CD4-positive, alpha-beta T cell treated with Interleukin-1 beta for 1 hour (primary cell): ENCODE data around the gene CNOT1.

Experiments
- DNase-seq, 2 donors: peaks; one replicate each; pipeline ENCODE4 v3.0.0-alpha.2; 2020 to 2022

Gene CNOT1

DNA sequence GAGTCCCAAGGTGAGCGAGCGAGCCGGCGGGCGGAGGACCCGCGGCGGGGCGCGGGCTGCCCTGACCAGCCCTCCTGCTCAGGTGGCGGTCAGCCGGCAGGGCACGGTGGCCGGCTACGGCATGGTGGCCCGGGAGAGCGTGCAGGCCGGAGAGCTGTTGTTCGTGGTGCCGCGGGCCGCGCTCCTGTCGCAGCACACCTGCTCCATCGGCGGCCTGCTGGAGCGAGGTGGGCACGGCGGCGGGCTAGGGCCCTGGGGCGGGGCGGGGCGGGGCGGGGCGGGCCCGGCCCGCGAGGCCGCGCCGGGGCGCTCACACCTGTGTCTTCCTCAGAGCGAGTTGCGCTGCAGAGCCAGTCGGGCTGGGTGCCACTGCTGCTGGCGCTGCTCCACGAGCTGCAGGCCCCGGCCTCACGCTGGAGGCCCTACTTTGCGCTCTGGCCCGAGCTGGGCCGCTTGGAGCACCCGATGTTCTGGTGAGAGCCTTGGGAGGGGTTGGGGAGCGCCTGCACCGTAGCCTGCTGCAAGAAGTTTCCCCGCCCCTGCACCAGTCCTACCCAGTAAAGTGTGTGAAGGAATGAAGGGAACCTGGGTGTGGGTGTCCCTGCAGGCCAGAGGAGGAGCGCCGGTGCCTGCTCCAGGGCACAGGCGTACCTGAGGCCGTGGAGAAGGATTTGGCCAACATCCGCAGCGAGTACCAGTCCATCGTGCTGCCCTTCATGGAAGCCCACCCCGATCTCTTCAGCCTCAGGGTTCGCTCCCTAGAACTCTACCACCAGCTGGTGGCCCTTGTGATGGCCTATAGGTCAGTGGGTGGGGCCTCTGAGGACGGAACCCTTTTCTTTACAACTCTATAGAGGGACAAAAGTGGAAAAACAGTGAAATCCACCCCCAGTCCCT lies 113.5 kb downstream of the CNOT1 start:
- DNase-seq: peak; percentile 32 to 38

DNA sequence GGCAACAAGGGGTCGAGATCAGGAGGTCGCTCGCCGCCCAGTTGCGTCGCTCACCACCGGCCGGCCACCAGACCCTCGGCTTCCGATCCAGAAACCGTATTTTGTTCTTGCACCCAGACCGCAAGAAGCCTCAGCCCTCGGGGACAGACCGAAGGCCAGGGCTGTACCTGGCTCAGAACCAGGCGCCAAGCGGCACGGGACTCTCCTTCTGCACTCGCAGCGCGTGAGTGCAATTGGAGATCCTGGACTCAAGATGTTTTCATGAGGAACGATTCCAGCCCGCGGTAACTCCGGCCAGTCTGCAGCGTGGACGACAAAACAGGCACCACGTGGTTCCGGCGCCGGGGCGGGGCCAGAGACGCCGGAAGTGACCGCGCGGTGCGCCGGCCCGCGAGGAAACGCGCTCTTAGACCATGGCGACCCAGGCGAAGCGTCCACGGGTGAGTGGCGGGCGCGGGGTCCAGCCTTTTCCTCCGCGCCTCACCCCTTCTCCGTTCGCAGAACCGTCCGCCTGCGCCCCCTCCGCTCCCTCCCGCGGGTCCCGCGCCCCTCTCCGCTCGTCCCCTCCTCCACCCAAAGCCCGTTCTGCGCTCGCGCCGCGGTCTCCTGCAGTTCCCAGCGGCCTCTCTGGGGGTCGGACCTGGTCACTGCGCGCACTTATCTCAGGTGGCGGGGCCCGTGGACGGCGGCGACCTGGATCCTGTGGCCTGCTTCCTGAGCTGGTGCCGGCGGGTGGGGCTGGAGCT lies 114.3 kb downstream of the CNOT1 start, which contains the start of gene SETD6:
TSS of gene SETD6 (plus strand) at position 393 of the 746 bp plus-strand sequence. CDS start at position 414, 21 bp downstream.
- peak; percentile 67 to 68 for DNase-seq

DNA sequence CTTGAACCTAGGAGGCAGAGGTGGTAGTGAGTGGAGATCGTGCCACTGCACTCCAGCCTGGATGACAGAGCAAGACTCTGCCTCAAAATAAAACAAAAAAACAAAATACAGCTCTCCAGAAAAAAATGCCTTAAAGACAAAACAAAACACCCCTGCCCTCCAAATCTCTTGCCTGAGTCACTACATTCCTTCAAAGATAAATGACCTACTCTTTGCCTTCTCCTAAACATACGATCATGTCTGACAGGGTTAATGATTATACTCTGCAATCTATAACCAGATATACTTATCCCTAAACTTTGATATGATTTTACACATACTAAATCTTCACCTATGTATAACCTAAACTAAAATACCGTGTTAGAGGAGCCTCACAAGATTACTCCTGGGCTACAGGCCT lies 115.8 kb downstream of the CNOT1 start:
- no peak for DNase-seq

DNA sequence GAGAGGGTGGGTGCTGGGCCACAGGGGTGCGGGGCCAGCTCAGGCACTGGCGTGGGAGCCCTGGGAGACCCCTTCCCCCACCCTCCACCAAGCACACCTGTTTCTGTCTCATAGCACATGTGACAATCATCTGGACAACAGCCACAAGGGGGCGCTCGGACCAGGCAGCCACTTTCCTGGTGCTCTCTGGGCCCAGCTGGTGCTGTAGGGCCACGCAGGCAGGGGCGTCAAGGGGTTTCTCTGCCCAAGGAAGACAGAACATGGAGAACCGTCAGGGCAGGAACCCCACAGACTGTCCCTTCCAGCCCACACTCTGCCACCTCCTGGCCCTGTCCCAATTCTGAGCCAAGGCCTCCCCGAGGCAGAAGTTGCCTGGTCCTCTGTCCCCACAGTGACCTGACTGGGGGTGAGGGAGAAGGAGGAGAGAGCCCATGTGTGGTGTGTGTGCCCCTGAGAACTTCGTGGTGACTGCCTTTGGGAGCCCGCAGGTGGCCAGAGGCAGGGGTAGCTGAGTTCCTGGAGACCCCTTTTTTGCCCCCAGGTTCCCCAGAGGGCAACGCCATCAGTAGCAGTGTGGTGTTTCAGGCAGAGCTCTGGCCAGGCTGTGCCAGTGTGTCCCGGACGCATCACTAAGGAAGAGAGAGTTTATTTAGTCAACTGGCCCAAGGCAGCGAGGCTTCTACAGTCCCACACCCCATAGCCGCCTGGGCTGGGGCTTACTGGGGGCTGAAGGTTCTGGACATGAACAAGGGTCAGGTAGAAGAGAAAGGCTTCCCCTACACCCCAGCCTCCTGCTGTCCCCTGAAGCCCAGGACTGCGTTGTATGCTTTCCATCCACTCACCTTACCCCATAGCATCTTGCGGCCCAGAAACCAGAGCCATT lies 117.5 kb downstream of the CNOT1 start:
- peak; percentile 76 to 82 for DNase-seq

DNA sequence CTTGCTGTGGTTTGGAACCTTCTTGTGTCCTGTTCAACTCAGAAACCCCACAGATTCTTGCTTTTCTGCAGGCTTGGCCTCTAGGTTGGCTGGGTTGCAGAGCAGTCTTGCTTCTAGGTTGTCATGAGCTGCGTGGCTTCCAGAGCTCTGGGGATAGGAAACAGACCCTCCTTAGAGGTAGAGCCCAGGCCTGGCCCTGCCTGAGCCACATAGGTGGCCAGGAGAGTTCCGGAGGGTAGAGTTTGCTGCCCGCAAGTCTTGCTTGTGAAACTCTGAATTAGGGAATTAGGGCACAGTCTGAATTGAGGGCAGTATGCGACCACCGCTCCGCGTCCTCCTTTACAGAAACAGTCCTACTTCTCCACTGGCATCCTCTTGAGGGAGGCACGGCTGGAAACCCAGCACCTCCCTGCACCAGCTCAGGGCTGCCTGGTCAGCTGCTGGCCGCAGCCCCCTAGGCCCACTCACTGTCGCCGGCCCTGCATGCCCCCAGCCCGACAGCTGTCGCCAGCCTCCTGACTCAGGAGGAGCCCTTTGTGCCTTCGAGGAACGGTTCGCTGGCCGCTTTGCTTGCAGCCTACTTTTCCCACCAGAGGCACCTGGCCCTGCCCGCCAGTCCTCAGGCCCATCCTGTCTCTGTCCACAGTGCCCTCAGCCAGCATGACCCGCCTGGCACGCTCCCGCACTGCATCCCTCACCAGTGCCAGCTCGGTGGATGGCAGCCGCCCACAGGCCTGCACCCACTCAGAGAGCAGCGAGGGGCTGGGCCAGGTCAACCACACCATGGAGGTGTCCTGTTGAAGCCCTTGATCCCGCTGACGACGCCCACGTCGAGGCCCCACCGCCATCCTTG lies 118.6 kb downstream of the CNOT1 start:
- DNase-seq: no peak

DNA sequence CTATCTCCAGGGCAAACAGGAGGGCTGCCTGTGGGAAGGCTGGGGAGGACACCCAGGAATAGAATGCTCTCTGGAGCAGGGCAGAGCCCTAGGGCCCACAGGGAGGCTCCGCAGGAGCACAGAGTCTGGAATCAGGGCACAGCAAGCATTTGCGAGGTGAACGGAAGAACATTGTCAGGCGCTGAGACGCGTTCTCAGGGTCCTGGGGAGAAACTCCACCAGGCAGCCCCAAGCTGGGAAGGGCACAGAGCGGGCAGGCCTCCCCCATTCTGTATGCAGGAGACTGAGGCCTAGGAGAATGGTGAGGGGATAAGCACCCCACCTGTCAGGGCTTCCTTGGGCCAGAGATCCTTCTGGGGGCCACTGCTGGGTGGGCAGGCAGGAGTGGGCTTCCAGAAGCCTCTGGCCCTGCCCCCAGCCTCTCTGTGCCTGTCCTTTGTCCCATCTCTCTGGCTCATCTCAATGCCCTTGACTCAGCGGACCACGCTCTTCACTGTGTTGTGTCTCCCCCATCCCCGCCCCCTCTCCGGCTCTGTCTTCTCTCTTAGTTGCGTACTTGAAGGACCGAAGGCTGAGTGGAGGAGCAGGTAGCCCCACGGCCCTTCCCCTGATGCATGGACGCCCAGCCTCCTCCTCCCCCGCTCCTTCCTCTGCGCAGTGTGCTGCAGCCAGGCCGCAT lies 119.4 kb downstream of the CNOT1 start:
- DNase-seq: no peak

DNA sequence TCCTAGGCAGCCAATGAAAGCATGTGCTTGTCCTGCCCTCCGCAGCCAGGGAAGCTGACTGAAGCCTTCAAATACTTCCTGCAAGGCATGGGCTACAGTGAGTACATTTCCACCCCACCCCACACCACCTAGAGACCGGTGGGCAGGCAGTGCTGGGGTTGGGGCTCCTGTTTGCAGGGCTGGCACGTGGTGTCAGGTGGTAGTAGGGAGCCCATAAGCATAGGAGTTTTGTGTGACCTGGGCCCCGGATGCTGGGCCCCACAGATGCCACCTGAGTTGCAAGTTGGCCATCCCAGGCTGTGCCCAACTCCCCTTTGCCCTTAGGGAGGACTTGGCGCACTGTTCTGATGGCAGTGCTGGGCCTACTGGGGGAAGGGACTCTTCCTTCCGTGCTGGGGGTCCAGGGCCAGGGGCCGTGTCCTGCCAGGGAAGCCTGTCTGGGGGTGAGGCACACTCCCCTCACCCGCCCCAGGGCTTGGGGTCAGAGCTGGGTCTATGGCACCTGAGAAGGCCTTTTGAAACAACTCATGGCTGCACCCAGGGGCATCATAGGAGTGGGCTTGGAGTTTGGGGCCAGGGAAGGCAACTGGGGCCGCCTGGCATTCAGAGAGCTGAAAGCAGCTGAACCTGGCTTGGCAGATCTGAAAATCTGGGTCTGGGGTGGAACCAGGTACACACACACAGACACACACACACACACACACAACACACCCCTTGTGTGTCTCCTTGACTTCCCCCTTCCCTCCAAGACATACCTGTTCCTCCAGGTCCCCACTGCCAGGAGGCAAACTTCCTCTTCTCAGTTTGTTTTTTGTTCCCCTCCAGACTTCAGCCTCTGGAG lies 120.2 kb downstream of the CNOT1 start:
- no peak for DNase-seq

DNA sequence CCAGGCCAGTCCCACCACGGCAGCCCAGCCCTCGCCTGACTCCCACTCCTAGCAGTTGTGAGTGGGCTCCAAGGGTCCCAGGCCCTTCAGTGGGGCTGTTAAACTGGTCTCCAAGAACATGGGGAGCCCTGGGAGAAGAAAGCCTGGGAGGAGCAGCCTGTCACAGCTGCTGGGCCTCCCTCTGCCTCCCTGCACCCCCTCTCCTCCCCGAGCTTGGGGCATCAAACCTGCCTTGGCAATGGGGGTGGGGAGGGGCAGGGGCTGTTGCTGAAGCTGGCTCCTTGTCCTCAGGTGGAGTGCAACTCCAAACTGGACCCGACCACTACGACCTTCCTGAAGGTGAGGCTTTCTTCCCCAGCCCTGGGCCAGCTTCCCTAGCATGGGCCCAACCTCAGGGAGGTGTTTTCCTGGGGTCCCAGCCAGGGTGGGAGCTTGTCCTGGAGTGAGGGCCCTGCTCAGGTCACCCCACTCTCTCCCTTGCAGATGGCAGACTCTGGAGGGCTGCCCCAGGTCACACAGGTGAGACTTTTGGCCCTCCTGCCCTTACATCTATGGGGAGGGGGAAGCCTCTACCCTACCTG lies 120.9 kb downstream of the CNOT1 start:
- no peak for DNase-seq

DNA sequence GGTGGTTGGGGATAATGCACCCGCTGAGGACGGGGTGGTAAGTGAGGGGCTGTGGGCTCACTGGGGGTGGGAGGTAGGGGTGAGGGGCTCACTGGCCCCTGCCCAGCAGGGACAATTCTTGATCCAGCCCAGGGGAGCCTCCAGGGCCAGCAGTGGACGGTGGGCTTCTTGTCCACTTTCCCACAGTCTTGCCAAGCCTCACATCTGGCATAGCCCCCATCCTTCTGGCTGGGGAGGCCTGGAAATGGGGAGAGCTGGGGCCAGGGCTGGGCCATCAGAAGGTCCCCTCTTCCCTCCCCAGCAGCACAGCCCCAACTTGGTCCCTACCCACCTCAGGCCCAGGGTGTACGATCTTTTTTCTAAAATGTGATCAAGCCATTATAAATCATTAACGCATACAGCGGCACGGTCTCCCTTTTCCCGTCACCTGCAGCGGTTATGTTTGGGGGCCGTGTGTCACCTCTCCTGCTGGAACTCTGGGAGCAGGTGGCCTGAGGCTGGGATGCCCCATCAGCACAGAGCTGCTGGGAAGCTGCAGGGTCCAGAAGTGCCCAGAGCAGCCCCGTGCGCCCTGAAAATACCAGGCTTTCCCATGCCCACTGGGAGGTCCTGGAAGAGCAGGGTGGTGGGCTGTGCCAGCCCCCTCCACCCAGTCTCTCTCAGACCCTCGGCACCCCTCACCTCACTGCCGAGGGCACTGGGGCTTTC lies 121.5 kb downstream of the CNOT1 start:
- DNase-seq: no peak

DNA sequence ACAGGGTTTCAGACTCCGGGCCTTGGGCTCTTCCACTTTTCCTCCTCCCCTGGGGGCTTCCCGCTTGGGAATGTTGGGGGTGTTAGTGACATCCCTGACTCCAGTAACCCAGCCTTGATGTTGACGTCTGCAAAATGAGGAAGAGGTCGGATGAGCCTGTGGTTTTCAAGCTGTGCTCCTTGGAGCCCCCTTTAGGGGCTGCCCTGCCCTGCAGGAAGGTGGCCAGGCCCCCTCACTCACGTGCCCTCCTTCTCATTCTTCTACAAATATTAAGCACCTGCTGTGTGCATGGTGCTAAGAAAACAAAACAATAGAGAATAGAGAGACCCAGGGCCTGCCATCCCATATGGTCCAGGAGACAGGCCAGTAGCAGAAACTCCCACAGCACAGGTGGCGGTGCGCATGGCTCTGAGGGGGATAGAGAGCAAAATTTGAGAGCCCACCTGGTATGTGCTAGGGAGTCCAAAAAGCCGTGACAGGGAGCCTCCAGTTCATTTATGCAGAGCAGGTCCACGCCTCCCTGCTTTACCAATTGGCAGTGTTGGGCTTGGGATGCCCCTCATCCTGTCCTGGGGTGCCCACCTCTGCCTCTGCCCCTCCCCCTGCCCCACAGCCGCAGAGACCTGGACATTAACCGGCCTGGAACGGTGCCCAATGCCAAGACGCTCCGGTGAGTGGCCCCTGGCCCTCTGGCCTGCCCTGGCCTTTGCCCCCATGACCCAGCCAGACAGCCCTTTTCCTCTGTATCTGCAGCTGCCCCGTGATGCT lies 122.2 kb downstream of the CNOT1 start:
- DNase-seq: no peak

DNA sequence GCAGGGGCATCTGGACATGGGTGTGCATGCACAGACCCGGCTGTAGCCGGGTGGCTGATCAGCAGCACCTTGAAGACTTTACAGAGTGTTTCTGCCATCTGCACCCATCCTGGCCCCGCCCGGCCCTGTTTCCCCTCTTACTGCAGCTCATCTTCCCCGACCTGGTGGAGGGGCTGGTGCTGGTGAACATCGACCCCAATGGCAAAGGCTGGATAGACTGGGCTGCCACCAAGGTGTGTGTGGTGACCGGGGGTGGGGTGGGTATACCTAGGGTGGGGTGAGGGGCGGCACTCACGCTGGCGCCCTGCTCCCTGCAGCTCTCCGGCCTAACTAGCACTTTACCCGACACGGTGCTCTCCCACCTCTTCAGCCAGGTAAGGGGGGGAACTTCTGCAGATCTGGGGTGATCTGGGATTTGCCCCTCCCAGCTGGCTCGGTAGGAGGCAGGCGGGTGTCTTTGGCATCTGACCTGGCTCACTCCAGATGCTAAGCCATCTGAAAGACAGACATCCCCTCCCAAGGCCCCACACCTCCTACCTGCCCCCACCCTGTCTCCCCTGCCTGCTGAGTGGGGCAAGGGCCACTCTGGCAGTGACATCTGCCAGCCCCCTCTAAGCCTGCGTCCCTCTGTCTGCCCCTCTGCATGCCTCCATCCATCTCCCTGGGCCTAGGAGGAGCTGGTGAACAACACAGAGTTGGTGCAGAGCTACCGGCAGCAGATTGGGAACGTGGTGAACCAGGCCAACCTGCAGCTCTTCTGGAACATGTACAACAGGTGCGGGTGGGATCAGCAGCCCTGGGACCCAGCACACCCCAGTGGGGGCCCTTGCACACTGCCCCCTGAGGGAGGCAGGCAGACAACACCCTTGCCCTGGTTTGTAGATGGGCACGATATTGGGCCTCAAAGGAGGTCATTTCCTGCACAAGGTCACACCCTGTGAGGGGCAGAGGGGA lies 123.1 kb downstream of the CNOT1 start:
- no peak for DNase-seq

DNA sequence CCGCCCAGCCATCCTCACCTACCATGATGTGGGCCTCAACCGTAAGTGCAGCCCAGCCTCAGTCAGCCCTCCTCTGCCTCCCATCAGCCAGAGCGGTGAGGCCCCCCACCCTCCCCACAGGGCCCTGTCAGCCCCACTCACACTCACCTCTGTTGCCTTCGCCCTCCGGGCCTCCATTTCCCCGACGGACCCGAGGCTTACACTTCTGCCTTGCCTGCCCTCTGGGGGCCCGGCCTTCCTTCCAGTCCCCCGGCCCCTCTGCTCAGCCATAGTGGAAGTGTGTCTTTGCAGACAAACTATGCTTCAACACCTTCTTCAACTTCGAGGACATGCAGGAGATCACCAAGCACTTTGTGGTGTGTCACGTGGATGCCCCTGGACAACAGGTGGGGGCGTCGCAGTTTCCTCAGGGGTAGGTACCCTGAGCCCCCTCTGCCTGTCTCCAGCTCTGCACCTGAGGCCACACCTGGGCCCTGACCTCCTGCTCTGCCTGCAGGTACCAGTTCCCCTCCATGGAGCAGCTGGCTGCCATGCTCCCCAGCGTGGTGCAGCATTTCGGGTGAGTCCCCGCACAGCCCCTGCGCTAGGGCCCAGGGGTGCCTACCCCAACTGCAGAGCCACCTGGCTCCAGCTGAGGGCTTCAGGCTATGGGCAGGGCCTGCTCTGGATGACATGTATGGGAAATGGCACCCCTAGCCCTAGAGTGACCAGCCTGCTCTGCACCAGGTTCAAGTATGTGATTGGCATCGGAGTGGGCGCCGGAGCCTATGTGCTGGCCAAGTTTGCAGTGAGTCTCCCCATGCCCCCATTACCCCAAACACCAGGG lies 125.5 kb downstream of the CNOT1 start:
- DNase-seq: no peak

DNA sequence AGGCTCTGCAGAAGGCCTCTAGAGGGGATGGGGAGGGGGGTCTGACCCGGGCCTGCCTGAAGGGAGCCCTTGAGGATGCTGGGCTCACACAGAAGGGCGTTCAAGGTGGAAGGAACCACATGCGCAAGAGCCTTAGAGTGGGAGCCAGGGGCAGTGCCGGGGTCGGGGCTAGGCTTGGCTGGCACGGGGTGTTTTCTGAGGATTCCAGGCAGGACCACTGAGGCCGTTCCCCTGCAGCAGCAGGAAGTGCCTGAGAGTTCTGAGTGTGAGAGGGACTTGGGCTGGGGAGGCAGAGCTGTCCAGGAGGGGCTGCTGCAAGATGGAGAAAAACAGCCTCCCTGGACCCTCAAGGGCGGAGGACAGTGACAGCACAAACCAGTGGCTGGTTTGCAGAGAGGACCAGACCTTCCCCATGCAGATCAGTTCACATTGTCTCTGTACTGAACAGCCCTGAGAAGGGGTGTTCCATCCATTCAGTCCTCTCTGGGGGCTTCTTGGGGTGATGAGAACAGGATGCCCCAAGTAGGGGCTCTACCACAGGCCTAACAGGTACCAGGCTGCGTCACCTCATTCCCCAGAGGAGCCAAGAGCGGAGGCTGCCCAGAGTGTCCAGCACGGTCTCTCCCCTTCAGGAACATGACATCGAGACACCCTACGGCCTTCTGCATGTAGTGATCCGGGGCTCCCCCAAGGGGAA lies 126.3 kb downstream of the CNOT1 start:
- DNase-seq: no peak

DNA sequence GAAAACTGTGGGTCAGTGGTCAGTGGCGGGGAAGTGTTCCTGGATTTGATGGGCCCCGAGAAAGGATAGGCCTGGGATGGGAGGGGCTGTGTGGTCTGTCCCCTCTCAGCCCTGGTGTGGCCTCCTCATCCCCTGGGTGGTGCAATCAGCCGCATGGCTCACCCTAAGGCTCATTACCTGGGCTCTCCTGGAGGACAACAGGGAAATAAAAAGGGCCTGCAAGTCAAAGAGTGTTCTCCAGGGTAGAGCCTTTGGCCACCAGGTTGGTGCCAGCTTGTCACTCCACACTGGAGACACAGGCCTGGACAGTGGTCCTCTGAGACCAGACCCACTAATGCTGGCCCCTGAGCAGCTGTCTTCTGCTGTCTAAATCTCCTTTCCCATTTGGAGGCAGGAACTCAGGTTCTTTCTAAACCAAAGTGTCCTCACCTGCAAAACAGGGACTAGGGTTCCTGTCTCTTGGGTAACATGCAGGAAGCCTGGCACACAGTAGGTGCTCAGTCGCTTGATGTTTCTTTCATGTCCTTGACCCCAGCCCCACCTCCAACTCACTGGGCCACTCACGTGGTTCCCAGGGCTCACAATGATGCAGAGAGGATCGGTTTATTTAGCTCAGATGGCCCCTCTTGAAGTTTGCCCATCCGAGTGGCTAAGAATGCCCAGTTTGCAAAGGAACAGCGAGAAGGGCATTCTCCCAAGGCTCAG lies 127.3 kb downstream of the CNOT1 start:
- no peak for DNase-seq
